Head of caudate nucleus (tissue), 42 donors: ENCODE measurements around the gene HTT.
A peak's percentile ranks its signal among the peaks of the same experiment; 100 is the strongest.

Experiments used
- DNase-seq, 42 donors: peaks; one replicate each; pipeline versions ENCODE4 v3.0.0 to v3.0.0-alpha.2; 2020 to 2021; ENCODE audit warnings: mixed read lengths in 7 of 42
- intact Hi-C: fragments of 100-400 bp; cut with DNase I; formaldehyde crosslinking; loops from one replicate; pipeline ENCODE4 v1.15.0; 2022

Gene HTT

DNA sequence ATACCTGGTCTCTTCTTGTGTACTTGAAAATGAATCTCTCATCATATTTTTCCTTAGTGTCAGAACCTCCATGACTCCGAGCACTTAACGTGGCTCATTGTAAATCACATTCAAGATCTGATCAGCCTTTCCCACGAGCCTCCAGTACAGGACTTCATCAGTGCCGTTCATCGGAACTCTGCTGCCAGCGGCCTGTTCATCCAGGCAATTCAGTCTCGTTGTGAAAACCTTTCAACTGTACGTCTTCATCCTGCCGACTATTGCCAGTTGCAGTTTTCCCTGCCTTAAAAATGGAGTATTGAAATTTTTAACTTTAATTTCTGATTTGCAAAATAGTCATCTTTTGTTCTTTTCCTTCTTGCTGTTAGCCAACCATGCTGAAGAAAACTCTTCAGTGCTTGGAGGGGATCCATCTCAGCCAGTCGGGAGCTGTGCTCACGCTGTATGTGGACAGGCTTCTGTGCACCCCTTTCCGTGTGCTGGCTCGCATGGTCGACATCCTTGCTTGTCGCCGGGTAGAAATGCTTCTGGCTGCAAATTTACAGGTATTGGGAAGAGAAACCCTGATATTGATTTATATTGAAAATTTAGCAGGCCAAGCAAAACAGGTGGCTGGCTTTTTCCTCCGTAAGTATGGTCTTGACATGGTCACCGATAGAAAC is 132.1 kb downstream of the HTT start:
- no peak for DNase-seq
- intact Hi-C loops, result loop anchor here (10.0 kb wide), 1 partner anchor 238 kb away; the partner anchor contains the start of gene HGFAC

DNA sequence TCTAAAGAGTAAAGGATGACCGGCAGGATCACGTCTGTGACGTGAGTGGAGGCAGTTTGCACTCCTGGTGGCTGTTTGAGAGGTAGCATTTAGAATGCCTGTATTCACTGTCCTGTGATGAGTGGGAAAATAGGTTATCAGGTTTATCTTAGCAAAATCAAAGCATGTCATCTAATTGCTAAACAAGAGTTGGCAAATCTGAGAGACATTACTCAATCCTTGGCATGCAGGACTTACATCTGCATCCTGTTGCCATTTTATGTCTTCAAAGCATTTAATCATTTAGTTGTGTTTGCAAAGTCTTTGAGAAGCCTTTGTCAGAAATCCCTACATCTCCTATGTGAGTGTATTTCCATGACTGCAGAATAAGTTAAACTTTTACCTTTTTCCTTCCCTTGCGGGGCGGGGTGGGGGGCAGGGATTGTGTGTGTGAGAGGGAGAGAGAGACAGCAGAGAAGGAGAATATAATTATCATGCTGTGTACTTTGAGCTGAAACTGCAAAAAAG is 133.1 kb downstream of the HTT start:
- intact Hi-C loops, result loop anchor here (10.0 kb wide), 1 partner anchor 237 kb away; the partner anchor contains the start of gene HGFAC
- no peak for DNase-seq

DNA sequence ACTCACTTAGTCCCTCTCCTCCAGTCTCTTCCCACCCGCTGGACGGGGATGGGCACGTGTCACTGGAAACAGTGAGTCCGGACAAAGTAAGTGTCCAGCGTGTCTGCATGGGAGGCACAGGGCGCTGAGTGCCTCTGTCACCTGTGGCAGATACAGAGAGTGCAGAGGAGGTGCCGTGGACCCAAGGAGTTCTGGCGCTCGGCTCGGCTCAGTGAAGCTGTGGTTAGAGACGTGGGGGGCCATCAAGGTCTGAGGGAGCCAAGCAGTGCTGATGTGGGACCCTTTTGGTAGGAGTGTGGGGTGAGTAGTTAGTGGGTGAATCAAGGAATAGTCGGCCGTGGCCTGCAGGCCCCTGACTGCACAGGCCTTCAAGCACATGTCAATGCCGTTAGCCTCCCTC is 134.3 kb downstream of the HTT start:
- no peak for DNase-seq
- intact Hi-C loops, result loop anchor here (10.0 kb wide), 1 partner anchor 236 kb away; the partner anchor contains the start of gene HGFAC

DNA sequence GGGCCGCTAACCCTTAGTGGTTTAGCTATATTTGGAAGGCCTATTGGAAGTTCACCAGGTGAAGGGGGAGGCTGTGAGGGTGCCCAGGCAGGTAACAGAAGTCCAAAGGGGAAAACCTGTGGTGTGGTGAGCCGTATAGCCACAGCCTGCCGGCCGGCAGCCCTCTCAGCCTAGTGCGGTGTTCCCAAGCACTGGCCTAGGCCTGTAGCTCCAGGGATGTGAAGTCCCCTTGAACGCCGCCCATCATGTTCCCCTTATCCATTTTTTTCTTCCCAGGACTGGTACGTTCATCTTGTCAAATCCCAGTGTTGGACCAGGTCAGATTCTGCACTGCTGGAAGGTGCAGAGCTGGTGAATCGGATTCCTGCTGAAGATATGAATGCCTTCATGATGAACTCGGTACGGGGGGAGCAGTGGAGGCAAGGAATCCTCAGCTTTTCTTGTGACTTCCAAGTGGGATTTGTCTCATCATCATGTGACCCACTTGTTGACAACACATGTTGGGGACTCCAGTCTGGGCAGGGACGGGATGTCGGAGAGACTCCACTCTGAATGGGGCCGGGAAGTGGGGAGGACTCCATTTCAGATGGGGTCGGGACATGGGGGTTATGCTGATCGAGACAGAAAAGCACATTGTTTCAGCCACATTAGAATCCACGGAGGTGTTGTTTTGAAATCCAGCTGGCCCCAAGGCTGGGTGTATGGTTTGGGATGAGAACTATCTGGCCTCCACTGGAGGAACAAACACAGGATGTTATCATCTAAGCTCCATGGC is 135.3 kb downstream of the HTT start:
- intact Hi-C loops, result loop anchor here (10.0 kb wide), 1 partner anchor 235 kb away; the partner anchor contains the start of gene HGFAC
- peak in 1 of 42 donors; percentile 2 for DNase-seq

DNA sequence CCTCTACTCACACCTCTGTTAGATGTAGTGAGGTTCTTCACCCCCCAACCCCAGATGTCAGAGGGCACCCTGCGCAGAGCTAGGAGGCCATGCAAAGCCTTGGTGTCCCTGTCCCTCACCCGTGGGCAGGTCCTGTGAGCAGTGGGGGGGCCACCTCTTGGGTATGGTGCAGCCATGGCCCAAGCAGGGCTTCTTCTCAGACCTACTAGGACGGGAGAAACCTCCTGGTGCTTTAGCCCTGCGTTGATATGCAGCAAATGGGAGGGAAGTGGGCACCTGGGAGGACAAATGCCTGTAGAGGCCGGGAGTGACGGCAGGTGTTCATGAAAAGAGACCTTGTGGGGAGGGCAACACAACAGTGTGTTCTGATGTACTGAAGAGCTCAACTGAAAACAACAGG is 136.0 kb downstream of the HTT start:
- no peak for DNase-seq
- intact Hi-C loops, result no loop called here

DNA sequence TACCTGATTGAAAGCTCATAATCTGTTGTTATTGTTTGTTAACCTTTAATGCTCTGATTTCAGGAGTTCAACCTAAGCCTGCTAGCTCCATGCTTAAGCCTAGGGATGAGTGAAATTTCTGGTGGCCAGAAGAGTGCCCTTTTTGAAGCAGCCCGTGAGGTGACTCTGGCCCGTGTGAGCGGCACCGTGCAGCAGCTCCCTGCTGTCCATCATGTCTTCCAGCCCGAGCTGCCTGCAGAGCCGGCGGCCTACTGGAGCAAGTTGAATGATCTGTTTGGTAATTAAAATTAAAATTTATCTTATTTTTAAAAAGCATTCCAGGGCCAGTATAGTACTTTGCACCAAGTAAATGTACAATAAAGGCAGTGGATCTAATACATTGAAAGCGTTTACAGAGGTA is 137.4 kb downstream of the HTT start:
- intact Hi-C loops, result no loop called here
- DNase-seq, result no peak

DNA sequence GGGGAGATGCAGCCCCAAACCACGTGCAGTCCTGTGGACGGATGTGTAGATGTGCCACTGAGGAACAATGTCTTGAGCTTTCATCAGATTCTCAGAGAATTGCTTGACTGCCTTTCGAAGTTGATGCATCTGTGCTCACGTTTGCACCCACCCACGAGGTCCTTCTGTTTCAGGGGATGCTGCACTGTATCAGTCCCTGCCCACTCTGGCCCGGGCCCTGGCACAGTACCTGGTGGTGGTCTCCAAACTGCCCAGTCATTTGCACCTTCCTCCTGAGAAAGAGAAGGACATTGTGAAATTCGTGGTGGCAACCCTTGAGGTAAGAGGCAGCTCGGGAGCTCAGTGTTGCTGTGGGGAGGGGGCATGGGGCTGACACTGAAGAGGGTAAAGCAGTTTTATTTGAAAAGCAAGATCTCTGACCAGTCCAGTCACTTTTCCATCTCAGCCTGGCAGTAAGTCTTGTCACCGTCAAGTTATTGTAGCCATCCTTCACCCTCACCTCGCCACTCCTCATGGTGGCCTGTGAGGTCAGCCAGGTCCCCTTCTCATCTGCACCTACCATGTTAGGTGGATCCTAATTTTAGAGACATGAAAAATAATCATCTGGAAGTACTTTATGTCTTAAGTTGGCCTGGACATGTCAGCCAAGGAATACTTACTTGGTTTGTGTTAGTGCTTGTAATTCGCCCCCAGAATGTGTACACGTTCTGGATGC is 138.1 kb downstream of the HTT start:
- intact Hi-C loops, result no loop called here
- DNase-seq, result peak in 1 of 42 donors; percentile 13

DNA sequence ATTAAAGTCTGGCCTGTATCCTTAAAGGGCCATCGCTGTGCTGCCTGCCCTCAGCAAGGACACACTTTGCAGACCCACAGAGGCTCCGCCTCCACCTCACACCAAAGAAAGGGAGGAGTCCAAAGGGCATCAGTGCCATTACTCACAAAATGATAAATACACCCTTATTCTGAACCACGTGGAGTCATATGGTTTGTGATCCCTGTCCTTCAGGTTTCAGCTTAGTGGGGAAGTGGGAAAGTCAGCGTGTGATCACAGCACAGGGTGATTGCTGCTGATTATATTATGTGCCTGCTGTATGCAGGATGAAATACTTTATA is 138.6 kb downstream of the HTT start:
- no peak for DNase-seq
- intact Hi-C loops, result no loop called here

DNA sequence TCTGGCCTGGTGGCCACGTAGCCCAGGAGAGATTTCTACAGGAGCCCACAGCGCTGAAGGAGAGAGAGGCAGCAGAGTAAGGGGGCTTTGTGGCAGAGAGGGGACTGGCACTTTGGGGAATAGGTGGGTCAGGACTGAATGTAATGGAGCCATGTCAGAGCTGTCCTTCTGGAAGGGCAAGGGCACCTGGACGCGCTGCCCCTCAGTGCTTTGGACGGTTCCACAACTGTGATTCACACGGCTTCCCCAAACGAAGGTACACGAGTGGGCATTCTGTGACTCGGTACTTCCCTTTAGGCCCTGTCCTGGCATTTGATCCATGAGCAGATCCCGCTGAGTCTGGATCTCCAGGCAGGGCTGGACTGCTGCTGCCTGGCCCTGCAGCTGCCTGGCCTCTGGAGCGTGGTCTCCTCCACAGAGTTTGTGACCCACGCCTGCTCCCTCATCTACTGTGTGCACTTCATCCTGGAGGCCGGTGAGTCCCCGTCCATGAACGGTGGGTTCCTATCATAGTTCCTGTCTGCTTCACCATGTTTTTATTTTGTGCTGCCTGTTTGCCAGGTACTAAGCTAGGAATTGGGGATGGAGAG is 139.3 kb downstream of the HTT start:
- DNase-seq, result no peak
- intact Hi-C loops, result no loop called here

DNA sequence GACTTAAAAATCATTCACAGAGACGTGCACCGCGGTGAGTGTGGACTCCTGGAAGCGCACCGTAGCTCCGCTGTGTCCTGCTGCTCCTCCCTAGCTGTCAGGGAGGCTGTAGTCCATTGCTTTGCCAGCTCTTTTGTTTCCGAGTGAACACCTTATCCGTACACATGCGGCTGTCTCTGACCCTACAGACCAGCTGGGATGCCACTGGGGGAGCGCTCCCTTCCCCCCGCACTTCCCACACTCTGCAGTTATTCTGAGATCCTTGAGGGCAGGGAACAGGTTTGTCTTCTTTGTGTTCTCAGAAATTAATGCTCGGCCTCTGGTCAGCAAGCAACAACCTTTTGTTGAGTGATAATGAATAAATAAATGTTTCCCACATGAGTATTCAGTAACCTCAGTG is 140.8 kb downstream of the HTT start:
- no peak for DNase-seq
- intact Hi-C loops, result no loop called here

DNA sequence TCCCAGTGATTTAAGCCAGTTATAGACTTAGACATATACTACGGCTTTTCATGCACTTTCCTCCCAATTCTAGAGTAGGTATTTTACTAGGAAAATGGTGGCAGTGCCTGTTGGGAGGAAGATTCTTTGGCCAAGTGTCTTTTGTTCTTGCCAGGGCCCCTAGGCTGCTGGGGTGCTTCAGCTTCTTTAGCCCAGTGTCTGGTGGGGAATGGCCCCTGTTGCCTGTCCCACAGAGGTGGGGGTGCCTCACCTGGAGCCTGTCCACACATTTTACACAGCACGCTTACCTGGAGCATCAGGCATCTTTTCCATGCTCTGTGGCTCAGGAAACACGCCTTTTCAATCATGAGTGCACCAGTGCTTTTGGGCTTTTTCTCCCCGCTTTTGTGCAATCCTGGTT is 141.3 kb downstream of the HTT start:
- DNase-seq, result peak in 2 of 42 donors; percentile 1 to 3
- intact Hi-C loops, result no loop called here

DNA sequence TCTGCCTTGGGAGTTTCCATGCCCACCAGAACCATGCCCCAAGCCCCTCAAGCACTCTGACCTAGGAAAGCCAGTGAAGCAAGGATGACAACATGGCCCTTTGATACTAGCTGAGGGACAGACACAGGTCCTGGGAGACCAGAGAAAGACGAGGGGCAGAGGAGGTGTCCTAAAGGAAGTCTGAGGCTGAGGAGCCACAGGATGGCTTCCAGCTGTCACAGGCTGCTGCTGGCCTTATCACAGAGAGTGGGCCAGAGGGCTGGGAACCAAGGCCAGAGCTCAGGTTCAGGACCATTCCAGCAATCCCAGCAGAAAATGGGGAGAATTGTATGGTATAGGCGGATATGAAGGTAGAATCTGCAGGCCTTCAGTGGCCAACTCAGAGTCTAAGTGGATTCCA is 142.8 kb downstream of the HTT start:
- intact Hi-C loops, result no loop called here
- DNase-seq, result peak in 3 of 42 donors; percentile 0 to 8 (median 5)

DNA sequence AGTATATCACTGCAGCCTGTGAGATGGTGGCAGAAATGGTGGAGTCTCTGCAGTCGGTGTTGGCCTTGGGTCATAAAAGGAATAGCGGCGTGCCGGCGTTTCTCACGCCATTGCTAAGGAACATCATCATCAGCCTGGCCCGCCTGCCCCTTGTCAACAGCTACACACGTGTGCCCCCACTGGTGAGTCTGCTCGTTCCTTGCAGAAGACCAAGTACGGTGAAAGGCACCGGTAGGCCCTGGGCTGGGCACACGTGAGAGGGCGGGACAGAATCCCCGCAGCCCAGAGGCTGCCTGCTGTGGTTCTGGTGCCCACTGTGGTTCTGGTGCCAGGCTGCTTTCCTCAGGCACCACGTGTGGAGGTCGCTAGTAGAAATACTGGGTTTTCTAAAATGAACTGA is 143.3 kb downstream of the HTT start:
- intact Hi-C loops, result no loop called here

DNA sequence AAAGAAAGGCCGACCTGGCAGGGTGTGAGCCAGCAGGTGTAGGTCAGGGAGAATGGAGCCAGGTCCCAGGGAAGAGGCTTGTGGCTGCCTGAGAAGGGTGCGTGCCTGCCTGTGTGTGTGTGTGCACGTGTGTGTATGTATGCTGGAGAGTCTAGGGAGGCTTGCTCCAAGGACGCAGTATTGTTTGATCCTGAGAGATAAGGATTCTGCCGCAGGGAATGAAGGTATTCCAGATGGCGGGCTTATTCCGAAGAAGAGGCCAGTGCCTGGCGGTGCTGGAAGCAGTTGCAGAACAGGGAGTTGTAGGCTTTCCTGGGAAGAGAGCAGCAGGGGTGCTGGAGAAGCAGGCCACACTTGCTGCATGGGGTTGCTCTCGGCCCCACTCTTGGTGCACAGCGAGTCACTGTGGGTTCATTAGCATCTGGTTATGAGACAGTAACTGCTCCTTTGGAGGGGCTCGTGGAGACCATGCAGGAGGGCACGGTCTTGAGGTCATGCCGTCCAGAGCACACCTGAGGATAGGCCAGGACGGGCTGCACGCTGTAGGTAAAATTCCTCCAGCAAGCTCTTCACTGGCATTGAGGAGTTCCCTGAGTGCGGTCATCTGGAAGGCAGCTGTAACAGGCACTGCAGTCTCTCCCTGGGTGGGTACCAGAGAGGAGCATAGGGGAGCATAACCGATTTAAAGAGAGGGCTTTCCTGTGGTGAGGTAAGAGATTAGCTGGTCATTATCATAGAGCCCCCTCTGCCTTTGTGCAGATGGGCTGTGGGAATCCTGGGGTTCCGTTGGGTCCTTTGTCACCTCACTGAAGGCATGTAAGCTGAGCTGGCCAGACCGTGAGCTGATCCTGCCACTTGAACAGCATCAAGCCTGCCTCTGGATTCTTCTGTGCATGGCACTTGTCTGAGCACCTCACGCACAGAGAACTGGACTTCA is 144.6 kb downstream of the HTT start:
- DNase-seq, result peak in 5 of 42 donors; percentile 11 to 22 (median 15)
- intact Hi-C loops, result no loop called here

More for the DNA sequence above, 143.3 kb downstream of the HTT start:
- DNase-seq, result peak in 1 of 42 donors; percentile 19

DNA sequence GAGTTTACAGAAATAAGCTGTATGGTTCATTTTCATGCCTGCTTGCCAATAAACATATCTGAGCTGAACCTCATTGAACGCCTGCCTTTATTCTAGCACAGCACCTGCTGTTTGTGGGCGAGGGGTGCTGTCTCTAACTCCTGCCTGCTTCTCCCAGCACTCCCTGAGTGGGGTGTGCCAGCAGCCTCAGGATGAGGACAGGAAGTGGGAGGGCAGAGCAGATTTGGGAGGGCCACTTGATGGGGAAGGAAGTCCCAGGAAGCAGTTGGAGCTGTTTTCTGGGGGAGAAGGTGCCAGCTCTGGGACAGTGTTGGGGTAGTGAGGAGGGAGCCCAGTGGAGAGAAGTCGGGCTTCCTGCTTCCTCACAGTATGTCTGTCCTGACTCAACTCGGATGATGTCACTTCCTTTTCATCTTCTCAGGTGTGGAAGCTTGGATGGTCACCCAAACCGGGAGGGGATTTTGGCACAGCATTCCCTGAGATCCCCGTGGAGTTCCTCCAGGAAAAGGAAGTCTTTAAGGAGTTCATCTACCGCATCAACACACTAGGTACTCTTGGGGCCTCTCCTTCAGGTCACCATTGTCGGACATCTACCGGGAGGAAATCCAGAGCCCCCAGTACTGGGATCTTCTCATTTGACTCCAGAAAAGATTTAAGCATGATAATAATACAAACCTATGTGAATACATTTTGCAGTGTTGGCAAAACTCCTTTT is 145.4 kb downstream of the HTT start:
- peak in 30 of 42 donors; percentile 15 to 83 (median 44) for DNase-seq
- intact Hi-C loops, result no loop called here

DNA sequence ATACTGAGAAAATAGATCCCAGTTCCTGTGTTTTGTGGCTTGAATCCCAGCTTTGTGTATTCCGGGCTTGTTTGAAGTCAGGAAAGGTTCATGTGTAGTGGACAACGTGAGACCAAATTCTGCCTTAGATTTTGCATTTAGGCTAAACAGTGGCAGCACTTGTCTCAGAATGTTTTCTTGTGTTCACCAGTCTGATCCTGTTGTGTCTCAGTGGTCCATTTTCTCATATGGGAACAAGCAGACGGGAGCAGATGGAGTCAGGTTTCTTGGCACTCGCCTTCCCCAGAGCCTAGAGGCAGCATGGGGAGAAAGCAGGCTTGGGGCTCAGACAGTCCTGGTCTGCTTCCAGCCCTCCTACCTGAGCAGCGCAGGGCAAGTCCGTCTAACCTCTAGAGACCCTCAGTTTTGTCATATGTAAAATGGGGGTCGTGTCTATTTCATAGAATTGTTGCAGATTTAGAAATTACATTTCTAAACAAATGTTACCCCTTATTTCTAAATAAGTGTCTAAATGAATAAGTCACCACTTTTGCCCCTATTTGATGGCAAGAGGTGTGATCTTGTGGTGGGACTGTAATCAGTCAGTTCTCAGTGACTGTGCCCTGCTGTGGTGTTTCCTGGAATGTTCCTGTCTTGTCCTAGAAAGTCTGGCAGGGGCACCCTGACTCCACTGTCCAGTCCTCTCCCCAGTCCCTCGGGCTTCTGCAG is 146.1 kb downstream of the HTT start:
- peak in 2 of 42 donors; percentile 7 to 12 for DNase-seq
- intact Hi-C loops, result no loop called here

DNA sequence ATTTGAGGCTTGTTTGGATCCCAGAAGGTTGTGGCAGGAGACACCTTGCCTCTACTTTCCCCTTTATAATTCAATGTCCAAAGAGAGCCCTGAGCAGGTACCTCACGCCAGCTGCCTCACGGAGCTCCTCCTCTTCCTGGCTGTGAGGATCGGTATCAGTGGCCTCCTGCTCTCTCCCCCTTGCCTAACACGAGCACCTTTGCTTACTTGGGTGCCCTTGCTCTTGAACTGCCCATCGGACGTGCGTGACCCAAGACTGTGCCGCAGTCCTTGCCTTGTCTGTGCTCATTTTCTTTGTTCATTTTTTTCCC is 146.7 kb downstream of the HTT start:
- intact Hi-C loops, result no loop called here
- DNase-seq, result peak in 2 of 42 donors; percentile 0 to 1
